ENCODE data around the gene CCDC149.
"Not testable (repeated sequence)": the region's sequence is repeated elsewhere in the genome, so short reads cannot be mapped to it uniquely, and the experiment has no call there.

Gene CCDC149

GRCh38 chr4:24917076-24917856 is 4.4 kb upstream of the CCDC149 start:
- no peak for DNase-seq (ENCODE audit: low read depth in 3 of 3)

- no peak for DNase-seq (ENCODE audit: low read depth in 3 of 3)
These were observed 2.5 kb upstream of the CCDC149 start for GRCh38 chr4:24915121-24915922.

- DNase-seq (ENCODE audit: low read depth in 3 of 3) = no peak
These were observed 1.6 kb upstream of the CCDC149 start for GRCh38 chr4:24914460-24914859.

GRCh38 chr4:24913119-24913485 is 260 bp upstream of the CCDC149 start:
- no peak for DNase-seq (ENCODE audit: low read depth in 3 of 3)

- no peak for DNase-seq (ENCODE audit: low read depth in 3 of 3)
These were observed 2.3 kb downstream of the CCDC149 start for GRCh38 chr4:24910499-24910898.

- DNase-seq (ENCODE audit: low read depth in 3 of 3) = not testable (repeated sequence)
These were observed 3.2 kb downstream of the CCDC149 start for GRCh38 chr4:24909606-24910005.

GRCh38 chr4:24897639-24898038 is 15.2 kb downstream of the CCDC149 start:
- DNase-seq (ENCODE audit: low read depth in 3 of 3) = no peak

- DNase-seq (ENCODE audit: low read depth in 3 of 3) = no peak
These were observed 15.9 kb downstream of the CCDC149 start for GRCh38 chr4:24896977-24897376.

GRCh38 chr4:24896056-24896455 is 16.8 kb downstream of the CCDC149 start:
- DNase-seq (ENCODE audit: low read depth in 3 of 3) = no peak

- DNase-seq (ENCODE audit: low read depth in 3 of 3) = no peak
These were observed 17.4 kb downstream of the CCDC149 start for GRCh38 chr4:24895461-24895860.

GRCh38 chr4:24894846-24895245 is 18.0 kb downstream of the CCDC149 start:
- DNase-seq (ENCODE audit: low read depth in 3 of 3) = no peak

GRCh38 chr4:24894243-24894642 is 18.6 kb downstream of the CCDC149 start:
- DNase-seq (ENCODE audit: low read depth in 3 of 3) = no peak

- no peak for DNase-seq (ENCODE audit: low read depth in 3 of 3)
These were observed 20.1 kb downstream of the CCDC149 start for GRCh38 chr4:24892778-24893177.

- DNase-seq (ENCODE audit: low read depth in 3 of 3) = no peak
These were observed 20.6 kb downstream of the CCDC149 start for GRCh38 chr4:24892278-24892677.

- DNase-seq (ENCODE audit: low read depth in 3 of 3) = no peak
These were observed 22.2 kb downstream of the CCDC149 start for GRCh38 chr4:24890561-24891126.

GRCh38 chr4:24889991-24890390 is 22.9 kb downstream of the CCDC149 start:
- no peak for DNase-seq (ENCODE audit: low read depth in 3 of 3)

GRCh38 chr4:24888475-24889344 is 24.1 kb downstream of the CCDC149 start:
- DNase-seq (ENCODE audit: low read depth in 3 of 3) = no peak

- DNase-seq (ENCODE audit: low read depth in 3 of 3) = no peak
These were observed 24.9 kb downstream of the CCDC149 start for GRCh38 chr4:24887881-24888430.

- DNase-seq (ENCODE audit: low read depth in 3 of 3) = no peak
These were observed 26.2 kb downstream of the CCDC149 start for GRCh38 chr4:24886596-24886995.

- no peak for DNase-seq (ENCODE audit: low read depth in 3 of 3)
These were observed 27.5 kb downstream of the CCDC149 start for GRCh38 chr4:24885342-24885741.

- DNase-seq (ENCODE audit: low read depth in 3 of 3) = no peak
These were observed 27.9 kb downstream of the CCDC149 start for GRCh38 chr4:24884902-24885301.
